Spleen (tissue), 11 donors: ENCODE results near the gene EDN3. TPM values are rescaled to one million over a fixed set of nuclear protein-coding genes. Genes with fewer than 3 reads are reported as not detected.

Source experiments
- DNase-seq: peaks from one replicate; pipeline ENCODE4 v3.0.0-alpha.2; 2020
- H3K27ac ChIP-seq, 8 donors: fragments of 200-600 bp; sonication (generic) in 7 of 8; 1 replicate in 4 of 8; 2 replicates in 4 of 8; pipeline versions ENCODE4 v1.5.0 to v1.8.0; 2016 to 2021; ENCODE audit warnings: inconsistent platforms in 4 of 8, mild to moderate bottlenecking in 4 of 8, moderate library complexity in 1 of 8
- H3K27me3 ChIP-seq, 7 donors: fragments of 200-600 bp; sonication (generic) in 6 of 7; replicated peaks in 1 of 7; 1 replicate in 4 of 7; 2 replicates in 3 of 7; pipeline versions ENCODE4 v1.5.0 to v1.8.0; 2016 to 2021; ENCODE audit warnings: inconsistent platforms in 3 of 7, mild to moderate bottlenecking in 1 of 7
- H3K36me3 ChIP-seq, 6 donors: fragments of 200-600 bp; sonication (generic) in 5 of 6; 1 replicate in 4 of 6; 2 replicates in 2 of 6; pipeline versions ENCODE4 v1.5.0 to v1.8.0; 2016 to 2021; ENCODE audit warnings: inconsistent platforms in 2 of 6
- H3K4me1 ChIP-seq, 6 donors: fragments of 200-600 bp; sonication (generic) in 5 of 6; 1 replicate in 3 of 6; 2 replicates in 3 of 6; pipeline versions ENCODE4 v1.5.0 to v1.8.0; 2016 to 2021; ENCODE audit warnings: inconsistent platforms in 3 of 6
- H3K4me3 ChIP-seq, 8 donors: fragments of 200-600 bp; sonication (generic) in 7 of 8; 1 replicate in 4 of 8; 2 replicates in 4 of 8; pipeline versions ENCODE4 v1.5.0 to v1.8.0; 2016 to 2021; ENCODE audit warnings: inconsistent platforms in 4 of 8, mild to moderate bottlenecking in 4 of 8, moderate library complexity in 2 of 8
- H3K9me3 ChIP-seq, 8 donors: fragments of 200-600 bp; sonication (generic) in 7 of 8; 1 replicate in 4 of 8; 2 replicates in 4 of 8; pipeline versions ENCODE4 v1.5.0 to v1.8.0; 2016 to 2021; ENCODE audit warnings: inconsistent platforms in 4 of 8
- CTCF ChIP-seq, 11 experiments: fragments of 200-600 bp in 7 of 11; fragments of 450-650 bp in 4 of 11; sonication (generic) in 4 of 11; IDR thresholded peaks in 8 of 11; conservative IDR thresholded peaks in 3 of 11; 1 replicate in 7 of 11; 2 replicates in 4 of 11; pipeline versions ENCODE4 v1.4.0 to v1.8.0; 2016 to 2021; ENCODE audit warnings: antibody characterized with exemption in 11 of 11, inconsistent platforms in 4 of 11, mild to moderate bottlenecking in 1 of 11
- POLR2A ChIP-seq, 3 donors: fragments of 450-650 bp; IDR thresholded peaks; one replicate each; pipeline ENCODE4 v1.5.1; 2017; ENCODE audit warnings: antibody characterized with exemption in 3 of 3, mild to moderate bottlenecking in 1 of 3
- POLR2AphosphoS5 ChIP-seq, 3 donors: sonication (generic); formaldehyde crosslinking; IDR thresholded peaks; one replicate each; pipeline ENCODE4 v1.5.1; 2017; ENCODE audit warnings: antibody characterized with exemption in 3 of 3
- WGBS, 5 donors: extraction: QIAGEN DNeasy Blood & Tissue Kit in 3 of 5; methylation state at CpG; one replicate each; pipeline versions ENCODE4 v1.1.5 to v1.1.7; 2013 to 2018; 5-methylcytosine and 5-hydroxymethylcytosine counted together
- intact Hi-C: fragments of 100-400 bp; cut with DNase I; formaldehyde crosslinking; loops from one replicate; pipeline ENCODE4 v1.15.0; 2023; ENCODE audit warnings: low total_unique reads
- polyA plus RNA-seq, 3 donors: library from polyadenylated mRNA; stranded (reverse); fragments of 200-250 nt; gene quantifications; one replicate each; pipeline ENCODE4 v1.2.1, GENCODE V29; 2013
- total RNA-seq, 7 donors: library from RNA; depleted of rRNA in 3 of 7; stranded (reverse); fragments of >200 nt in 3 of 7; fragmentation: NEBNext Ultra II Directional in 4 of 7; extraction: Animal tissue kit (Norgen Biotek cat#: 25700) in 4 of 7; gene quantifications; one replicate each; pipeline versions ENCODE4 v1.1.0 to v1.2.1, GENCODE V29; 2016 to 2021
- donor health status: healthy with polysubstance abuse.
- donor health status: DM: no; HTN: no; CAD: no; lungs with moderate emphysema.
- donor health status: DM: no; HTN: no; CAD: no.
- donor health status: Bipolar disorder and iron deficiency.
- donor health status: healthy.
- donor health status: DM: no; HTN: no; CAD: no.
- donor health status: DM: yes; HTN: yes; CAD: no.

Gene EDN3
- total and polyA plus RNA-seq, 10 donors, result 1.6 to 13.6 (median 6.1) TPM

GRCh38 chr20:59314997-59315396 lies 14.6 kb downstream of the EDN3 start:
- DNase-seq, result no peak
- H3K27me3 ChIP-seq, result no peaks in the 10 kb centered on the region
- peak in 1 of 3 donors; percentile 11 for TF ChIP-seq POLR2AphosphoS5 (IDR thresholded peaks at IDR 0.05)
- TF ChIP-seq CTCF (IDR thresholded peaks at IDR 0.05 in 8 of 11, conservative IDR thresholded peaks at IDR 0.05 in 3 of 11), result no peak
- no peak for TF ChIP-seq POLR2A (IDR thresholded peaks at IDR 0.05)
- H3K36me3 ChIP-seq, result no peaks in the 10 kb centered on the region
- H3K9me3 ChIP-seq, result no peaks in the 10 kb centered on the region
- H3K4me1 ChIP-seq, result no peaks in the 10 kb centered on the region
- no peak overlapping the region for H3K4me3 ChIP-seq
- intact Hi-C loops, result no loop called here
- peak overlapping the region in 2 of 8 donors; percentile 27 to 34 for H3K27ac ChIP-seq
- 44 to 82% (median 65%) methylated on average over 2 of the region's 2 CpGs for WGBS, 5 donors

- no peaks in the 10 kb centered on the region for H3K36me3 ChIP-seq
- intact Hi-C loops, result no loop called here
- no peak overlapping the region for H3K27ac ChIP-seq
- H3K27me3 ChIP-seq, result peaks cover 0 to 3% (median 0%) of the 10 kb centered on the region in 7 donors
- no peaks in the 10 kb centered on the region for H3K4me1 ChIP-seq
- H3K4me3 ChIP-seq, result no peak overlapping the region
- whole genome bisulfite sequencing, 5 donors, result 83 to 91% (median 87%) methylated on average over 13 of the region's 13 CpGs
- no peak for DNase-seq
- H3K9me3 ChIP-seq, result no peaks in the 10 kb centered on the region
- TF ChIP-seq CTCF (IDR thresholded peaks at IDR 0.05 in 8 of 11, conservative IDR thresholded peaks at IDR 0.05 in 3 of 11) (no peak), POLR2A (IDR thresholded peaks at IDR 0.05) (no peak), POLR2AphosphoS5 (IDR thresholded peaks at IDR 0.05) (no peak)
These were observed 16.7 kb downstream of the EDN3 start for GRCh38 chr20:59316911-59317731.

GRCh38 chr20:59318201-59318790 lies 17.9 kb downstream of the EDN3 start:
- intact Hi-C loops, result no loop called here
- Histone ChIP-seq H3K9me3 (no peaks in the 10 kb centered on the region), H3K27me3 (peaks cover 0 to 3% (median 0%) of the 10 kb centered on the region in 7 donors), H3K36me3 (no peaks in the 10 kb centered on the region), H3K4me3 (no peak overlapping the region), H3K27ac (no peak overlapping the region), H3K4me1 (no peaks in the 10 kb centered on the region)
- 88 to 93% (median 90%) methylated on average over 20 of the region's 20 CpGs for WGBS, 5 donors
- TF ChIP-seq POLR2A (IDR thresholded peaks at IDR 0.05), result no peak
- no peak for TF ChIP-seq CTCF (IDR thresholded peaks at IDR 0.05 in 8 of 11, conservative IDR thresholded peaks at IDR 0.05 in 3 of 11)
- DNase-seq, result no peak

- Histone ChIP-seq H3K27me3 (peaks cover 0 to 3% (median 0%) of the 10 kb centered on the region in 7 donors), H3K4me1 (no peaks in the 10 kb centered on the region), H3K9me3 (no peaks in the 10 kb centered on the region), H3K27ac (no peak overlapping the region), H3K4me3 (no peak overlapping the region), H3K36me3 (no peaks in the 10 kb centered on the region)
- 52 to 83% (median 75%) methylated on average over 4 of the region's 4 CpGs for WGBS, 5 donors
- intact Hi-C loops, result no loop called here
- no peak for DNase-seq
- no peak for TF ChIP-seq POLR2AphosphoS5 (IDR thresholded peaks at IDR 0.05)
- no peak for TF ChIP-seq CTCF (IDR thresholded peaks at IDR 0.05 in 8 of 11, conservative IDR thresholded peaks at IDR 0.05 in 3 of 11)
- TF ChIP-seq POLR2A (IDR thresholded peaks at IDR 0.05), result no peak
These were observed 18.4 kb downstream of the EDN3 start for GRCh38 chr20:59318803-59319202.
